Fibroblast of lung (primary cell): ENCODE data around the gene DOCK3. TPM values are rescaled to one million over a fixed set of nuclear protein-coding genes. Genes with fewer than 3 reads are reported as not detected.
"Not testable (repeated sequence)": the region's sequence is repeated elsewhere in the genome, so short reads cannot be mapped to it uniquely, and the experiment has no call there.

ENCODE experiments used
- DNase-seq, 2 donors: peaks; one replicate each; pipeline versions ENCODE4 v3.0.0 to v3.0.0-alpha.2; 2010; ENCODE audit warnings: low read depth in 2 of 2
- H2AFZ ChIP-seq: 2 replicates; pipeline ENCODE4 v1.5.1; 2012; ENCODE audit warnings: low read length, control low read depth, inconsistent platforms
- H3K27ac ChIP-seq: 2 replicates; pipeline ENCODE4 v1.5.1; 2011; ENCODE audit warnings: low read length, control low read depth; ENCODE audit not compliant: insufficient read depth
- H3K27me3 ChIP-seq: 2 replicates; pipeline ENCODE4 v1.5.1; 2011; ENCODE audit warnings: mild to moderate bottlenecking, low read length; ENCODE audit not compliant: control insufficient read depth, insufficient read depth
- H3K36me3 ChIP-seq: 2 replicates; pipeline ENCODE4 v1.5.1; 2011; ENCODE audit warnings: low read length; ENCODE audit not compliant: control insufficient read depth, insufficient read depth
- H3K4me1 ChIP-seq: 2 replicates; pipeline ENCODE4 v1.5.1; 2011; ENCODE audit warnings: low read length; ENCODE audit not compliant: control insufficient read depth, insufficient read depth; ENCODE audit errors: extremely low read depth
- H3K4me2 ChIP-seq: 2 replicates; pipeline ENCODE4 v1.5.1; 2011; ENCODE audit warnings: low read length, control low read depth; ENCODE audit not compliant: insufficient read depth; ENCODE audit errors: extremely low read depth
- H3K4me3 ChIP-seq, 4 experiments: fragments of 200-600 bp in 1 of 4; sonication (generic) in 1 of 4; replicated peaks in 1 of 4; 2 replicates each; pipeline ENCODE4 v1.5.1; 2011 to 2016; ENCODE audit warnings: low read length in 4 of 4, low read depth in 3 of 4, mild to moderate bottlenecking in 3 of 4, control low read depth in 2 of 4, inconsistent platforms in 1 of 4, mixed read lengths in 1 of 4; ENCODE audit not compliant: insufficient read depth in 1 of 4; ENCODE audit errors: control extremely low read depth in 1 of 4
- H3K79me2 ChIP-seq: 2 replicates; pipeline ENCODE4 v1.5.1; 2012; ENCODE audit warnings: mild to moderate bottlenecking, low read length, inconsistent platforms; ENCODE audit not compliant: control insufficient read depth, insufficient read depth
- H3K9ac ChIP-seq: 2 replicates; pipeline ENCODE4 v1.5.1; 2011; ENCODE audit warnings: mild to moderate bottlenecking, low read length, control low read depth; ENCODE audit not compliant: insufficient read depth
- H3K9me3 ChIP-seq: 2 replicates; pipeline ENCODE4 v1.5.1; 2012; ENCODE audit warnings: low read depth, low read length; ENCODE audit not compliant: control insufficient read depth, insufficient read depth
- H4K20me1 ChIP-seq: 2 replicates; pipeline ENCODE4 v1.5.1; 2011; ENCODE audit warnings: low read length; ENCODE audit not compliant: control insufficient read depth, insufficient read depth; ENCODE audit errors: extremely low read depth
- CTCF ChIP-seq, 2 donors: IDR thresholded peaks in 1 of 2; conservative IDR thresholded peaks in 1 of 2; 1 replicate in 1 of 2; 2 replicates in 1 of 2; pipeline ENCODE4 v1.5.1; 2011 to 2012; ENCODE audit warnings: low read length in 2 of 2, control low read depth in 1 of 2, inconsistent platforms in 1 of 2, low read depth in 1 of 2, mild to moderate bottlenecking in 1 of 2
- EZH2 ChIP-seq: IDR thresholded peaks from 2 replicates; pipeline ENCODE4 v1.5.1; 2012; ENCODE audit warnings: low read length, control low read depth, mild to moderate bottlenecking; ENCODE audit errors: missing control alignments
- polyA plus RNA-seq, 2 donors: library from polyadenylated mRNA; depleted of rRNA in 1 of 2; stranded (reverse) in 1 of 2; unstranded in 1 of 2; fragments of >200 nt; gene quantifications; 2 replicates each; pipeline ENCODE4 v1.2.1, GENCODE V29; 2011 to 2012; ENCODE audit warnings: missing spikeins in 1 of 2
- total RNA-seq: library from RNA; depleted of rRNA; stranded (reverse); fragments of >200 nt; gene quantifications from 2 replicates; pipeline ENCODE4 v1.2.1, GENCODE V29; 2014

The DOCK3 gene
- total and polyA plus RNA-seq, 2 donors (not counting 1 experiment from before 2014, with no cell fraction given) = 0.07 to 0.17 TPM

GRCh38 chr3:50876947-50877346 is 202.2 kb downstream of the DOCK3 start:
- Histone ChIP-seq H3K27me3 (no peaks in the 10 kb centered on the region), H3K36me3 (no peaks in the 10 kb centered on the region), H3K27ac (no peak overlapping the region), H4K20me1 (no peaks in the 10 kb centered on the region), H2AFZ (no peak overlapping the region), H3K4me3 (no peak overlapping the region), H3K9ac (no peak overlapping the region), H3K79me2 (no peaks in the 10 kb centered on the region), H3K4me1 (no peaks in the 10 kb centered on the region), H3K4me2 (no peak overlapping the region), H3K9me3 (no peaks in the 10 kb centered on the region)
- TF ChIP-seq CTCF (conservative IDR thresholded peaks at IDR 0.05 in 1 of 2, IDR thresholded peaks at IDR 0.05 in 1 of 2; ENCODE audit: low read depth in 1 of 2, low read length in 2 of 2) = no peak
- TF ChIP-seq EZH2 = no peak
- DNase-seq = no peak

GRCh38 chr3:50882733-50883132 is 208.0 kb downstream of the DOCK3 start:
- not testable (repeated sequence) for DNase-seq, H3K4me3 ChIP-seq, H3K27ac ChIP-seq, H3K4me1 ChIP-seq, H3K9me3 ChIP-seq, H3K27me3 ChIP-seq, H3K36me3 ChIP-seq, H3K9ac ChIP-seq, H4K20me1 ChIP-seq, H2AFZ ChIP-seq, H3K79me2 ChIP-seq, H3K4me2 ChIP-seq

- TF ChIP-seq EZH2 (no peak), CTCF (conservative IDR thresholded peaks at IDR 0.05 in 1 of 2, IDR thresholded peaks at IDR 0.05 in 1 of 2; ENCODE audit: low read depth in 1 of 2, low read length in 2 of 2) (no peak)
- Histone ChIP-seq H3K79me2 (no peaks in the 10 kb centered on the region), H3K4me1 (no peaks in the 10 kb centered on the region), H3K27me3 (no peaks in the 10 kb centered on the region), H3K27ac (no peak overlapping the region), H4K20me1 (no peaks in the 10 kb centered on the region), H3K9ac (no peak overlapping the region), H3K9me3 (no peaks in the 10 kb centered on the region), H3K36me3 (no peaks in the 10 kb centered on the region), H3K4me3 (no peak overlapping the region), H2AFZ (no peak overlapping the region), H3K4me2 (no peak overlapping the region)
- DNase-seq = no peak
Measured at GRCh38 chr3:50883755-50884154, 209.0 kb downstream of the DOCK3 start.
